Measurements from ENCODE around the gene MAP3K5.
A peak's percentile ranks its signal among the peaks of the same experiment; 100 is the strongest.

MAP3K5 gene

GRCh38 chr6:136612666-136613389 is 179.4 kb downstream of the MAP3K5 start:
- TF ChIP-seq REST (IDR thresholded peaks at IDR 0.05; ENCODE audit: insufficient read depth in 1 of 2, low read depth in 2 of 2, low read length in 2 of 2) (no peak), POLR2AphosphoS5 (IDR thresholded peaks at IDR 0.05; ENCODE audit: low read depth, low read length) (no peak), TAF1 (IDR thresholded peaks at IDR 0.05; ENCODE audit: borderline replicate concordance, insufficient read depth, low read length) (no peak), FOXP2 (optimal IDR thresholded peaks at IDR 0.05; ENCODE audit: borderline replicate concordance, extremely low read depth, extremely low read length, insufficient read depth) (no peak), SIN3A (IDR thresholded peaks at IDR 0.05; ENCODE audit: borderline replicate concordance, insufficient read depth, low read length) (no peak)

GRCh38 chr6:136611746-136612145 is 180.5 kb downstream of the MAP3K5 start:
- TF ChIP-seq POLR2AphosphoS5 (IDR thresholded peaks at IDR 0.05; ENCODE audit: low read depth, low read length) (no peak), FOXP2 (optimal IDR thresholded peaks at IDR 0.05; ENCODE audit: borderline replicate concordance, extremely low read depth, extremely low read length, insufficient read depth) (no peak), REST (IDR thresholded peaks at IDR 0.05; ENCODE audit: insufficient read depth in 1 of 2, low read depth in 2 of 2, low read length in 2 of 2) (no peak), TAF1 (IDR thresholded peaks at IDR 0.05; ENCODE audit: borderline replicate concordance, insufficient read depth, low read length) (no peak), SIN3A (IDR thresholded peaks at IDR 0.05; ENCODE audit: borderline replicate concordance, insufficient read depth, low read length) (no peak)

GRCh38 chr6:136611133-136611532 is 181.1 kb downstream of the MAP3K5 start:
- TF ChIP-seq SIN3A (IDR thresholded peaks at IDR 0.05; ENCODE audit: borderline replicate concordance, insufficient read depth, low read length) = no peak
- no peak for TF ChIP-seq TAF1 (IDR thresholded peaks at IDR 0.05; ENCODE audit: borderline replicate concordance, insufficient read depth, low read length)
- TF ChIP-seq REST (IDR thresholded peaks at IDR 0.05; ENCODE audit: insufficient read depth in 1 of 2, low read depth in 2 of 2, low read length in 2 of 2) = no peak
- TF ChIP-seq FOXP2 (optimal IDR thresholded peaks at IDR 0.05; ENCODE audit: borderline replicate concordance, extremely low read depth, extremely low read length, insufficient read depth) = no peak
- no peak for TF ChIP-seq POLR2AphosphoS5 (IDR thresholded peaks at IDR 0.05; ENCODE audit: low read depth, low read length)

- TF ChIP-seq FOXP2 (optimal IDR thresholded peaks at IDR 0.05; ENCODE audit: borderline replicate concordance, extremely low read depth, extremely low read length, insufficient read depth) = peak; percentile 40
- TF ChIP-seq SIN3A (IDR thresholded peaks at IDR 0.05; ENCODE audit: borderline replicate concordance, insufficient read depth, low read length) = peak; percentile 72; the same call in 1 of the 2 replicates
- no peak for TF ChIP-seq TAF1 (IDR thresholded peaks at IDR 0.05; ENCODE audit: borderline replicate concordance, insufficient read depth, low read length)
- peak; percentile 67; the same call in 1 of the 2 replicates for TF ChIP-seq POLR2AphosphoS5 (IDR thresholded peaks at IDR 0.05; ENCODE audit: low read depth, low read length)
- peak in 1 of 2 experiments; percentile 72; a peak in 2 of 4 replicates for TF ChIP-seq REST (IDR thresholded peaks at IDR 0.05; ENCODE audit: insufficient read depth in 1 of 2, low read depth in 2 of 2, low read length in 2 of 2)
Measured at GRCh38 chr6:136609873-136610706, 182.2 kb downstream of the MAP3K5 start.
